H9 (cell line): ENCODE data around the gene DPYD. TPM values are rescaled to one million over a fixed set of nuclear protein-coding genes. Genes with fewer than 3 reads are reported as not detected.

Experiments used
- DNase-seq: peaks from one replicate; pipeline ENCODE4 v3.0.0-alpha.2; 2017
- H2AFZ ChIP-seq: one replicate; pipeline ENCODE4 v1.6.1; 2013; ENCODE audit warnings: mild to moderate bottlenecking, low read length, control low read depth, moderate library complexity
- H2AK5ac ChIP-seq: 2 replicates; pipeline ENCODE4 v1.6.1; 2013; ENCODE audit warnings: low read length, control low read depth, mixed read lengths; ENCODE audit not compliant: insufficient read length
- H2BK120ac ChIP-seq: one replicate; pipeline ENCODE4 v1.6.1; 2013; ENCODE audit warnings: low read depth, mild to moderate bottlenecking, low read length, control low read depth, inconsistent platforms; ENCODE audit not compliant: poor library complexity, severe bottlenecking
- H2BK12ac ChIP-seq: 2 replicates; pipeline ENCODE4 v1.6.1; 2013; ENCODE audit warnings: low read length, control low read depth, mixed read lengths, low read depth; ENCODE audit not compliant: insufficient read length
- H2BK15ac ChIP-seq: 2 replicates; pipeline ENCODE4 v1.6.1; 2013; ENCODE audit warnings: low read depth, low read length, control low read depth
- H2BK20ac ChIP-seq: one replicate; pipeline ENCODE4 v1.6.1; 2013; ENCODE audit warnings: low read depth, mild to moderate bottlenecking, low read length, control low read depth, inconsistent platforms; ENCODE audit not compliant: poor library complexity, severe bottlenecking
- H2BK5ac ChIP-seq: 2 replicates; pipeline ENCODE4 v1.6.1; 2013; ENCODE audit warnings: low read length, control low read depth, mixed read lengths; ENCODE audit not compliant: insufficient read length
- H3K14ac ChIP-seq: 2 replicates; pipeline ENCODE4 v1.6.1; 2013; ENCODE audit warnings: low read length, control low read depth; ENCODE audit not compliant: insufficient read depth
- H3K18ac ChIP-seq: 2 replicates; pipeline ENCODE4 v1.6.1; 2013; ENCODE audit warnings: low read depth, mild to moderate bottlenecking, mixed read lengths, low read length, control low read depth; ENCODE audit not compliant: insufficient read length
- H3K23ac ChIP-seq: 2 replicates; pipeline ENCODE4 v1.6.1; 2013; ENCODE audit warnings: low read length, control low read depth, mixed read lengths, low read depth; ENCODE audit not compliant: insufficient read length
- H3K23me2 ChIP-seq: 2 replicates; pipeline ENCODE4 v1.6.1; 2013; ENCODE audit warnings: low read depth, mild to moderate bottlenecking, mixed read lengths, low read length, control low read depth; ENCODE audit not compliant: insufficient read length, poor library complexity, severe bottlenecking
- H3K27ac ChIP-seq: 2 replicates; pipeline ENCODE4 v1.5.1; 2013; ENCODE audit warnings: low read length, control low read depth, mixed read lengths, low read depth; ENCODE audit not compliant: insufficient read length
- H3K27me3 ChIP-seq: 2 replicates; pipeline ENCODE4 v1.6.1; 2013; ENCODE audit warnings: low read length, control low read depth, inconsistent platforms; ENCODE audit not compliant: insufficient read depth
- H3K4ac ChIP-seq: 2 replicates; pipeline ENCODE4 v1.6.1; 2013; ENCODE audit warnings: low read depth, mild to moderate bottlenecking, control low read depth, inconsistent platforms, low read length, moderate library complexity
- H3K4me1 ChIP-seq: 2 replicates; pipeline ENCODE4 v1.6.1; 2013; ENCODE audit warnings: low read length, control low read depth, inconsistent platforms; ENCODE audit not compliant: insufficient read depth
- H3K4me2 ChIP-seq: 2 replicates; pipeline ENCODE4 v1.6.1; 2013; ENCODE audit warnings: low read length, control low read depth, mixed read lengths; ENCODE audit not compliant: insufficient read length, insufficient read depth
- H3K56ac ChIP-seq: 2 replicates; pipeline ENCODE4 v1.6.1; 2013; ENCODE audit warnings: low read depth, mild to moderate bottlenecking, mixed read lengths, low read length, control low read depth; ENCODE audit not compliant: insufficient read length
- H3K79me1 ChIP-seq: 2 replicates; pipeline ENCODE4 v1.6.1; 2013; ENCODE audit warnings: low read depth, mild to moderate bottlenecking, moderate library complexity, low read length, control low read depth, inconsistent platforms; ENCODE audit not compliant: insufficient read depth, poor library complexity, severe bottlenecking
- H3K79me2 ChIP-seq: 2 replicates; pipeline ENCODE4 v1.6.1; 2013; ENCODE audit warnings: low read length, control low read depth, inconsistent platforms; ENCODE audit not compliant: insufficient read depth
- H3K9ac ChIP-seq: 2 replicates; pipeline ENCODE4 v1.6.1; 2013; ENCODE audit warnings: low read length, control low read depth, mixed read lengths; ENCODE audit not compliant: insufficient read length; ENCODE audit errors: extremely low read depth
- H3K9me3 ChIP-seq: one replicate; pipeline ENCODE4 v1.6.1; 2013; ENCODE audit warnings: low read depth, low read length, inconsistent platforms; ENCODE audit not compliant: control insufficient read depth
- H3T11ph ChIP-seq: one replicate; pipeline ENCODE4 v1.6.1; 2013; ENCODE audit warnings: mild to moderate bottlenecking, low read length, control low read depth, inconsistent platforms
- H4K20me1 ChIP-seq: one replicate; pipeline ENCODE4 v1.6.1; 2013; ENCODE audit not compliant: control insufficient read depth, insufficient read length, insufficient read depth
- H4K5ac ChIP-seq: 2 replicates; pipeline ENCODE4 v1.6.1; 2013; ENCODE audit warnings: low read depth, mild to moderate bottlenecking, mixed read lengths, low read length, control low read depth; ENCODE audit not compliant: insufficient read length
- H4K8ac ChIP-seq: replicated peaks from 2 replicates; pipeline ENCODE4 v1.6.1; 2013; ENCODE audit warnings: low read length, control low read depth, mixed read lengths, low read depth; ENCODE audit not compliant: insufficient read length
- H4K91ac ChIP-seq: 2 replicates; pipeline ENCODE4 v1.6.1; 2013; ENCODE audit warnings: low read depth, mild to moderate bottlenecking, moderate library complexity, mixed read lengths, low read length, control low read depth; ENCODE audit not compliant: insufficient read length
- H3K27ac Mint-ChIP-seq, 3 experiments: 2 replicates in 2 of 3; 3 replicates in 1 of 3; pipeline ENCODE4 v1.8.0; 2020 to 2021; ENCODE audit warnings: mixed read lengths in 3 of 3, mild to moderate bottlenecking in 1 of 3, moderate library complexity in 1 of 3
- H3K27me3 Mint-ChIP-seq: 2 replicates; pipeline ENCODE4 v1.8.0; 2021; ENCODE audit warnings: low read depth, mild to moderate bottlenecking, moderate library complexity, mixed read lengths
- H3K36me3 Mint-ChIP-seq, 3 experiments: 2 replicates in 2 of 3; 3 replicates in 1 of 3; pipeline ENCODE4 v1.8.0; 2020 to 2021; ENCODE audit warnings: low read depth in 3 of 3, mixed read lengths in 3 of 3; ENCODE audit not compliant: insufficient read depth in 1 of 3
- H3K4me1 Mint-ChIP-seq, 2 experiments: 2 replicates each; pipeline ENCODE4 v1.8.0; 2020; ENCODE audit warnings: mixed read lengths in 2 of 2
- H3K4me3 Mint-ChIP-seq, 2 experiments: 2 replicates in 1 of 2; 3 replicates in 1 of 2; pipeline ENCODE4 v1.8.0; 2020 to 2021; ENCODE audit warnings: mild to moderate bottlenecking in 2 of 2, mixed read lengths in 2 of 2, moderate library complexity in 1 of 2
- H3K9me3 Mint-ChIP-seq, 2 experiments: 2 replicates in 1 of 2; 3 replicates in 1 of 2; pipeline ENCODE4 v1.8.0; 2020; ENCODE audit warnings: mild to moderate bottlenecking in 2 of 2, mixed read lengths in 2 of 2, moderate library complexity in 1 of 2
- CTCF ChIP-seq: fragments of 200-600 bp; sonication (generic); conservative IDR thresholded peaks from 3 replicates; pipeline ENCODE4 v1.8.0; 2021; ENCODE audit warnings: antibody characterized with exemption, mild to moderate bottlenecking
- WGBS: extraction: QIAGEN DNeasy Blood & Tissue Kit; methylation state at CpG from one replicate; pipeline ENCODE4 v1.1.7; 2013; ENCODE audit warnings: missing lambda C conversion rate, low lambda C conversion rate, mixed read lengths; ENCODE audit not compliant: insufficient read length; ENCODE audit errors: extremely low coverage; 5-methylcytosine and 5-hydroxymethylcytosine counted together
- total RNA-seq: library from RNA; stranded (reverse); gene quantifications from 2 replicates; pipeline ENCODE4 v1.2.1, GENCODE V29; 2021

Gene DPYD
- total RNA-seq, 1 experiment from 2014 or later: 0.37 TPM

- no peaks in the 10 kb centered on the region for H3K27me3 ChIP-seq
- no peak overlapping the region for H3K23ac ChIP-seq
- H3K14ac ChIP-seq: no peak overlapping the region
- no peak for DNase-seq
- H4K5ac ChIP-seq: no peak overlapping the region
- H3K56ac ChIP-seq: no peak overlapping the region
- Mint-ChIP-seq H3K4me3 (no peak overlapping the region), H3K36me3 (no peaks in the 10 kb centered on the region), H3K9me3 (no peaks in the 10 kb centered on the region), H3K27ac (no peak overlapping the region), H3K4me1 (peaks cover 0 to 5% of the 10 kb centered on the region in 2 experiments; a peak in 2 of 4 replicates), H3K27me3 (no peaks in the 10 kb centered on the region)
- H2BK5ac ChIP-seq: no peak overlapping the region
- WGBS: no CpG with 5 or more reads among the region's 1 CpG
- H2BK12ac ChIP-seq: no peak overlapping the region
- no peaks in the 10 kb centered on the region for H3K79me2 ChIP-seq
- no peak overlapping the region for H2AK5ac ChIP-seq
- no peaks in the 10 kb centered on the region for H4K20me1 ChIP-seq
- H3K18ac ChIP-seq: no peak overlapping the region
- H3T11ph ChIP-seq: no peak overlapping the region
- no peaks in the 10 kb centered on the region for H3K4me1 ChIP-seq
- H3K27ac ChIP-seq: no peak overlapping the region
- H2BK15ac ChIP-seq: no peak overlapping the region
- H2BK120ac ChIP-seq: no peak overlapping the region
- H2BK20ac ChIP-seq: no peak overlapping the region
- no peaks in the 10 kb centered on the region for H3K9me3 ChIP-seq
- no peak overlapping the region for H3K9ac ChIP-seq
- no peak overlapping the region for H3K4me2 ChIP-seq
- H2AFZ ChIP-seq: no peak overlapping the region
- no peaks in the 10 kb centered on the region for H3K79me1 ChIP-seq
- TF ChIP-seq CTCF: no peak
- H3K23me2 ChIP-seq: no peaks in the 10 kb centered on the region
- H4K91ac ChIP-seq: no peak overlapping the region
- H3K4ac ChIP-seq: no peak overlapping the region
- H4K8ac ChIP-seq: no peak overlapping the region
Measured at GRCh38 chr1:97630281-97630680, 290.6 kb downstream of the DPYD start.
